T-helper 22 cell (primary cell): ENCODE data around the gene PIM2.

Experiments used
- DNase-seq: peaks from one replicate; pipeline ENCODE4 v3.0.0-alpha.2; 2020; ENCODE audit warnings: low read depth

PIM2 gene

GRCh38 chrX:48864210-48864609, 54.6 kb downstream of the PIM2 start:
- DNase-seq: no peak
